KOPT-K1 (cell line): ENCODE measurements around the gene DHRS7C.
"Not testable (repeated sequence)": the region's sequence is repeated elsewhere in the genome, so short reads cannot be mapped to it uniquely, and the experiment has no call there.

ENCODE experiments used
- H3K27ac ChIP-seq: fragments of 200-600 bp; sonication (generic); 2 replicates; pipeline ENCODE4 v1.5.1; 2016; ENCODE audit warnings: antibody characterized with exemption, mild to moderate bottlenecking, low read depth, low read length; ENCODE audit not compliant: poor library complexity, severe bottlenecking
- H3K36me3 ChIP-seq: fragments of 200-600 bp; sonication (generic); 2 replicates; pipeline ENCODE4 v1.5.1; 2017; ENCODE audit warnings: antibody characterized with exemption, mild to moderate bottlenecking, low read length, moderate library complexity; ENCODE audit not compliant: insufficient read depth
- H3K9me3 ChIP-seq: fragments of 200-600 bp; sonication (generic); 2 replicates; pipeline ENCODE4 v1.5.1; 2017; ENCODE audit warnings: antibody characterized with exemption, low read length, mild to moderate bottlenecking; ENCODE audit not compliant: insufficient read depth, poor library complexity, severe bottlenecking

Gene DHRS7C

DNA sequence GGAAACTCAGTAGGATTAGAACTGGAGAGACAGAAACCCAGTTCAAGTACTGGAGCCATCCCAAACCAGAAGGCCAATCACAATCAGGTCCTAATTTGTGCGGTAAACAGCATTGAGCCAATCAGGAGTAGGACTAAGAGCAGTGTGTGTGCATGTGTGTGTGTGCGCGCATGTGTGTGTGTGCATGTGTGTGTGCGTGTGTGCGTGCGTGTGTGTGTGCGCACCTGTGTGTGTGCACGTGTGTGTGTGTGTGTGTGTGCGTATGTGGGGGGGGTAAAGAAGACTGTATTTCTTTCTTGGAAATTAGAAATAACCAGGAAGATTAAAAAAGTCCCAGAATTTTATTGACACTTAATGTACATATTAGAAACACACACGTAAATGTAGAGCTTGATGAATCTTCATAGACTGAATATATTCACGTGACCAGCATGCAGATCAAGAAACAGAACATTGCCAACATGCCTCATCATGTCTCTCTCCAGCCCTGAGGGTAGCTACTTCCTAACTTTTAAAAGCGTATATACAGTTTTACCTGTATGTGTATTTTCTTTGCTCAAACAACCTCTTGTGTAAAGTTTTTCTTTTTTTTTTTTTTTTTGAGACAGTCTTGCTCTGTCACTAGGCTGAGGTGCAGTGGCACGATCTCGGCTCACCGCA lies 919 bp upstream of the DHRS7C start:
- H3K9me3 ChIP-seq: no peaks in the 10 kb centered on the region
- no peak overlapping the region for H3K27ac ChIP-seq

DNA sequence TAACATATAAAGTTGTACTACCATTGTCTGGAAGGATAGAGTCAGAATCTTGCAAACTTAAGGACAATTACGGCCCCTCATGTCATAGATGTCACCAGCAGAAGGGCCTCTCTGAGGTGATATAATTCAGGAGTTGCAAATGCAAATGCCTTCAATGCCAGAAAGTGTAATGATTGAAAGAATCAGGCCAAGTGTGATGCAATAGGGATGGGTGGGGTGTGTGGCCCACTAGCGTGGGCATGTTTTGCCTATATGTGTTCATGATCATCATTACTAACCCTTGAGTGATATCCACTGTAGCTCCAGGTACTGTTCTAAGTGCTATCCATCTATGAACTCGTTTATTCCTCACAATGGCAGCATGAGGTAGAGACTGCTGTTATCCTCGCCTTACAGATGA lies 1.1 kb downstream of the DHRS7C start:
- H3K36me3 ChIP-seq: no peaks in the 10 kb centered on the region
- no peaks in the 10 kb centered on the region for H3K9me3 ChIP-seq
- no peak overlapping the region for H3K27ac ChIP-seq

More for the DNA sequence above, 919 bp upstream of the DHRS7C start:
- no peaks in the 10 kb centered on the region for H3K36me3 ChIP-seq

DNA sequence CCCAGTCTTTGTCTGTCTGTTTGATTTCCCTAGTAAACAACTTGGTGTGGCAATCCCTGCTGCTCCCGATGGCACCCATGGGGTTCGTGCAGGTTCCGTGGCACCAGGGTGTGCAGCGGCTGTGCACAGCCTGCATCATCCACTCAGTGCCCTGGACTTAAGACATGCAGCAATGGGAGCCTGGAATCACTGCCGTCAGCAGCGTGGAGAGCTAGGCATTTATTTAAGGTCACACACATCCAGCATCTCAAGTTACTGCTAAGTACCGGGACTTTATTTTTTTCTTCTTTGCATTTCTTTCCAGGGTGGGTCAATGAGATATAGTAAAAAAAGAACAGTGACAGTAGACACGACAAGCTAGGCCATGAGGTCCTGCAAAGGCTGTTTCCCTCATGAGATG lies 2.8 kb downstream of the DHRS7C start:
- no peak overlapping the region for H3K27ac ChIP-seq
- no peaks in the 10 kb centered on the region for H3K36me3 ChIP-seq
- no peaks in the 10 kb centered on the region for H3K9me3 ChIP-seq

DNA sequence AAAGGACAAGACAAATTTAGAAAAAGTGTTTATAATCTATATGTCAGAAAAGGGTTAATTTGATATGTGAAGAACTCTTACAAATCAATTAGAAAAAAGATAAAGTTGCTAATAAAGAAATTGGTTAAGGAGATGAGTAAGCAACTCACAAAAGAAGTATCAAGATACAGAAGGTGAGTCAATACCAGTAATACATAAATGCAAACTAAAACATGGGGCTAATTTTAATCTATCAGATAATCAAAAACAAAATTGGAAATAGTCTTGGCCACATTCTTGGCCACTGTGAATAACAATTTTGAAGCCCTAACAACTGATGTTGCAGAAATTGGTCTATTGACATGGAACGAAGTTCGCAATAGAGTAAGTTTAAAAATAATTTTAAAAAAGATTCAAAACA lies 6.8 kb downstream of the DHRS7C start:
- no peak overlapping the region for H3K27ac ChIP-seq
- no peaks in the 10 kb centered on the region for H3K9me3 ChIP-seq
- H3K36me3 ChIP-seq: no peaks in the 10 kb centered on the region

DNA sequence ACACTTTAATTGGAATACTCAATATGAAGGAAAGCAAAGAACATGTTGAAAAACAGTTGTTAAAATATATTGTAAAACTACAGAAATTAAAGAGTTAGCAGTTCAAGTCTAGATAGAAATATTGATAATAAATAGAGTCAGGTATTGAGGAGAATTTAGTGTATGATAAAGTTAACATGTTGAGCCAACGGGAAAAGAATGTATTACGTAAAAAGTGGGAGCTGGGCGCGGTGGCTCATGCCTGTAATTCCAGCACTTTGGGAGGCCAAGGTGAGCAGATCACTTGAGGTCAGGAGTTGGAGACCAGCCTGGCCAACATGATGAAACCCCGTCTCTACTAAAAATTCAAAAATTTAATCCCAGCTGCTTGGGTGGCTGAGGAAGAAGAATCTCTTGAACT lies 7.9 kb downstream of the DHRS7C start:
- not testable (repeated sequence) for H3K27ac ChIP-seq, H3K9me3 ChIP-seq

DNA sequence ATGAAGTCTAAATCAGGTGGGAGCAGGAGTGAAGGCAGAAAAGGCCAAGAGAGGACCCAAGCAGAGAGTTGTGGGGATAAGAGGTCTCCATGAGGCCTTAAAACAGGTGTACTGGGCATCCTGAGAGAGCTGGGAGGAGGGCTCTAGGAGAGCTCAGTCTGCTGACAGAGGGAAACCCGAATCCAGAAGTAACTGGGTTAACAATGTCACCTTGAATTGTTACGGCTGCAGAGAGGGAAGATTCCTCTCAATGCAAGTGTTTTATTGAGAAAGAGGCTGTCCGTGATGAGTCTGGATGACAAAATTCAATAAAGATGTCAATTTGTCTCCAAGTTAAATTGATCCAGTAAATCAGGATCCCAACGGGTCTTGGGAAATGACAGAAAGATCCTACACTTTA lies 8.3 kb downstream of the DHRS7C start:
- Histone ChIP-seq H3K36me3 (no peaks in the 10 kb centered on the region), H3K9me3 (no peaks in the 10 kb centered on the region), H3K27ac (no peak overlapping the region)

More for the DNA sequence above, 7.9 kb downstream of the DHRS7C start:
- not testable (repeated sequence) for H3K36me3 ChIP-seq

DNA sequence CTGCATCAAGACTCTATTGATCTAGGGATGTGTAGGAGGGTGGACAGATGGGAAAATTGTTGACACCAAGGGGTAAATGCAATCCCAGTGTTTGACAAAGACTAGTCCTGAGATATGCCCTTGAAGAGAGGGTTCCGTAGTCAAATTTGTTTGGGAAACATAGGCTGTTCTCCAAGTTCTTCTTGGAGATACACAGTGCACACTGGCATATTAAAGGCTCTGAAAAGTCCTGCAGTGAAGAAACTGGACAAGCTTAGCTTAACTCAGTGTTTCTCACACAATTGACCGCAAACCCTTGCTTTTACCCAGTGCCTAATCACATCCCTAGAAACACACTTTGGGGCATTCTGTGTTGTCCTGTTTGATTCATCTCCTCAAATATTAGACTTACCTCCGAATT lies 10.8 kb downstream of the DHRS7C start:
- Histone ChIP-seq H3K36me3 (no peaks in the 10 kb centered on the region), H3K27ac (no peak overlapping the region), H3K9me3 (no peaks in the 10 kb centered on the region)

DNA sequence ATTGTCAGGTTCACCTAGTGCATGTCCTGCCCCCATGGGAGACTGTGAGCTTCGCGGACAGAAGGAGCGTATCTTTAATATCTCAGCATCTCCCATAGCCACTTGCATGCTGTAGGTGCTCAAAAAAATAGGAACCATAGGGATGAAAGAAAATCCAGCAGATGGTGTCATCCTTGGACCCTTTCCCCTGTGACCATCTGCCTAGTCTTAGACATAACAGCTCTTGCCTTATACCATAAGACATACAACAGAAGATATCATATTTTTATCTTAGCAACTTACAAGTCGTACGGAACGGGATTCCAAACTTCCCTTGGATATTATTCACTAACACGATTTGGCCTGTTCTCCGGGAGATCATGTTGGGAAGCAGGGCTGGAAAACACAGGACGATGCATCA lies 14.5 kb downstream of the DHRS7C start:
- Histone ChIP-seq H3K27ac (no peak overlapping the region), H3K36me3 (no peaks in the 10 kb centered on the region)

DNA sequence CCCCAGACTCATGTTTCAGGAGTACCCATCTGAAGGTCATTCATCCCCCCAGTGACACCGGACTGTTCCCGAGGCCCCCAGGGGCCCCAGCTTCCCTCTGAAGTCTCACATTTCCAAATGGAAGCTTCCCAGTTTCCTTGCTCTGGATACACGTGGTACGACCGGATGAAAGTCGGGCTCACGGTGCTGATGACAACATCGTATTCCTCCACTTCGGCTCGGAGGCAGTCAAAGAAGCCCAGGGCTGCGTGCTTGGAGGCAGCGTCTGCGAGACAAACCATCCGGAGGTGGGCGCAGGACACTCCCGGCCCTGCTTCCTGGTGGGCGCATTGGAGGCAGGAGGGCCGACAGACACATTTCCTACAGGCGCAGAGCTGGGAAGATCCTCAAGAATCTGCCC lies 18.7 kb downstream of the DHRS7C start:
- H3K36me3 ChIP-seq: no peaks in the 10 kb centered on the region
- no peak overlapping the region for H3K27ac ChIP-seq
- no peaks in the 10 kb centered on the region for H3K9me3 ChIP-seq

More for the DNA sequence above, 14.5 kb downstream of the DHRS7C start:
- no peaks in the 10 kb centered on the region for H3K9me3 ChIP-seq

DNA sequence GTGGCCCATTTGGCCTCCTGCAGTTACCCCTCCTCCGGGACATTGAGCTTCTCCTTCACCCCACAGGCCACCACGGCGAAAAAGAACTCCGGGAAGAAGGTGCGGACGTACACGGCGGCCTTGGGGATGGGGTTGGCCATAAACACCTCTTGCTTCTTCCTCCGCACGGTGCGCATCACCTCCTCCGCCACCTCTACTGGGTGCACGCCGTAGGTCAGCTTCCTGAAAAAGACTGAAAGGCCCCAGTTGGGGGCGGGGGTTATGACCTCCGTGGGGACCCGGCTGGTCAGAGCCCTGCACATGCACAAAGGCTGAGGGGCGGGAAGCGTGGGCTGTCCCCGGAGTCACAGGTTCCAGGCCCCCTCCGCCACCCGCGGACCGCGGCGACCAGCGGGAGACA lies 19.9 kb downstream of the DHRS7C start:
- Histone ChIP-seq H3K27ac (no peak overlapping the region), H3K36me3 (no peaks in the 10 kb centered on the region), H3K9me3 (no peaks in the 10 kb centered on the region)

DNA sequence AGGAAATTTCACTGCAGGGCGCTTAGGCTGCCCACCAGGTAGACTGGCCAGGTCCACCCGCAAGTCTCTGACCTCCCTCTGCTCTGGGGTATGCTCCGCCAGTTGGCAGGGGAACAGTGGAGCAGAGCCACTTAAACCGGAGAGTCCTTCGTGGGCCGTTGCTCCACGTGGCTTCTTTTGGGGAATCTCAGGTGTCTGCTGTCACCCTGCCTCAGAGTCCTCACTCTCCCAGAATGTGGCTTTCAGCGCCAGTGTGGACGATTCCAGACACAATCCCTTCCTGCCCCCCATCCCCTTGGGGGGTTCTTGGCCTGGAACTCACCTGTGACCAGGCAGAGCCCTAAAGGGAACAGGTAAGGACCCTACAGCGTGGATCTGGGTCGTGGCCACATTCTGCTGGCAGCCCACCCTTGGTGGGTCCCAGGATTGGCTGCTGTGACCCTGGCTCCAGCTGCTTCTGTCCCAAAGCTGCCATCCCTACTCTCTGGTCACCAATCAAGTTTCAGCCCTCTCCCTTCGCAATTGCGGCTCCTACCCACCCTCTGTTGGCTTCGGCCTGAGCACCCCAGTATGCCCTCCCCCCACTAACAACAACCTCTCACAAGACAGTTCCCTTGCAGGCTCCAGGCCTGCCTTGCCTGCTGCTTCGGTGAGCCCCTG lies 22.2 kb downstream of the DHRS7C start:
- H3K9me3 ChIP-seq: no peaks in the 10 kb centered on the region
- H3K36me3 ChIP-seq: no peaks in the 10 kb centered on the region
- H3K27ac ChIP-seq: no peak overlapping the region

DNA sequence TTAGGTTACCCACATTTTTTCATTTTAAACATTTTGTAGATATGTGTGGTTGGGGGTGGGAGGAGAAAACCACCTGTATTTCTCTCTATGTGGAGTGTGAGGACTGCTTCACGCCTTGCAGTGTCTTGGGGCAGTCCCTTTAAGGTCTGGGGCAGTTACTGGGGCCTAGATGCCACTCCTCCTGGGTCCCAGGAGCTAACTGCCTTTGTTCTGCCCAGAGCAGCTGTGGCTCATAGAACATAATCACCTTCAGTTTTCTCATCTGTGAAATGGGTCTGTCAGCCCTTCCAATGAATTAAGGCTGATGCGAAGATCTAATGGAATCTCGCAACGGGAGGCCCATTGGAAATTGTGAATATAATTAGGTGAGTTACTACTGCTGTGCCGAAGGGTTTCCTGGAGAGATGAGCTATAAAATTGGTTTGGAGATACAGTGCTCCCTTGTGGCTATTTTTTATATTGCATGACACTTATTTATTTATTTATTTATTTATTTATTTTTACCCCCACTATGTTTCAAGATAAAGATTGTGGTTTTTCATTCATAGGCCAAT lies 22.9 kb downstream of the DHRS7C start:
- no peaks in the 10 kb centered on the region for H3K9me3 ChIP-seq
- no peaks in the 10 kb centered on the region for H3K36me3 ChIP-seq
- no peak overlapping the region for H3K27ac ChIP-seq

DNA sequence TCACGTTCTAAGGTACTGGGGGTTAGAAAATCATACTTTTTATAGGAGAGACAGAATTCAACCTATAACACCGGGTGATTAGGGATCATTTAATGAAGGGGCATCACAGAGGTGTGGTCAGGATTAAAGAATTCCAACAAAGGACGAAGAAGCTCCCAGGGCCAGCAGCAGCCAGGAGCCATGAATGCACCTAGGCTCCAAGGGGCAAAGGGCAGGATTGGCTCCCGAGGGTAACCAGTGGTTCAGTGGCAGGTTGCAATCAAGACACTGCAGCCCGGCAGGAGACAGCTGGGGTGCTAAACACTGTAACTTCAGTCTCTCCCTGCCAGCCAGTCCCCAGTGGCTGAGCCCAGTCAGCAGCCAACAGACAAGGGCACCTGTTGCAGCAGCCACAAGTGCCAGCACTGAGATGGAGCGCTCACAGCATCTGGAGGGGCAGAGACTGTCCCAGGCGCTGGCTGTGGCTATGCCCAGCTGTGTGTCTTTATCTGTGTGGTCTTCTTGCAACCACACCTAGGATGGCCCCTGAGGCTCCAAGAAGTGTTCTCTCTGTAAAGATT lies 23.9 kb downstream of the DHRS7C start:
- Histone ChIP-seq H3K27ac (no peak overlapping the region), H3K36me3 (no peaks in the 10 kb centered on the region), H3K9me3 (no peaks in the 10 kb centered on the region)

DNA sequence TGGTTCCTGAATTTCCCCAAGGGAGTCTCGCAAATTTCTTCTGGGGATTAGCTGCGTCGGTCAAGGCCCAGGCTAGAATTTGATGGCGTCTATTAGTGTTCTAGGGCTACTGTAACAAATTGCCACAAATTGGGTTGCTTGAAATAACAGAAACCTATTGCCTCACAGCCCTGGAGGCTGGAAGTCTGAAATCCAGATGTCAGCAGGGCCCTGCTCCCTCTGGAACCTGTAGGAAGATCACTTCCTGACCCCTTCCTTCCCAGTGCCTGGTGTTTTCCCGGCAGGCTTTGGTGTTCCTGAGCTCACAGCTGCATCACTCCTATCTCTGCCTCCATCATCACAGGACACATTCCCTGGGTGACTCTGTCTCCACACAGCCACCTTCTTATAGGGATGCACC lies 24.4 kb downstream of the DHRS7C start:
- Histone ChIP-seq H3K27ac (no peak overlapping the region), H3K9me3 (no peaks in the 10 kb centered on the region), H3K36me3 (no peaks in the 10 kb centered on the region)

DNA sequence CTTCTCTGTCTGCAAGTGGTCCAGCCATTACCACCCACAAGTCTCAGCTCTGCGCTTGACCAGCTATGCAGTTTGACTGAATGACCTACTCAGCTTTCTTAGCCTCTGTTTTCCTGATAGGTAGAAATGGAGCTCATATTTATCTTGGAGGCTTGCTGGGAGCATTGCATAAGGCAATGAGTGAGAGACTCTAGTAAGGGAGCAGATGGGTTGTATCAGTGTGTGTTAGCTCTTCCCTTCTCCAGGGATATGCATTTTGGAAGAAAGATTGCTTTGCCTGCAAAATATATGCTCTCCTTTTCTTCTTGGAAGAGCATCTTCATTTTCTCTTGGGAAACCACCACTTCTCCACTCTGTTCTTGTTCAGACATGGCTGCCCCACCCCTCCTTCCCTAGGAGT lies 26.1 kb downstream of the DHRS7C start:
- no peaks in the 10 kb centered on the region for H3K36me3 ChIP-seq
- H3K27ac ChIP-seq: no peak overlapping the region
- H3K9me3 ChIP-seq: no peaks in the 10 kb centered on the region

DNA sequence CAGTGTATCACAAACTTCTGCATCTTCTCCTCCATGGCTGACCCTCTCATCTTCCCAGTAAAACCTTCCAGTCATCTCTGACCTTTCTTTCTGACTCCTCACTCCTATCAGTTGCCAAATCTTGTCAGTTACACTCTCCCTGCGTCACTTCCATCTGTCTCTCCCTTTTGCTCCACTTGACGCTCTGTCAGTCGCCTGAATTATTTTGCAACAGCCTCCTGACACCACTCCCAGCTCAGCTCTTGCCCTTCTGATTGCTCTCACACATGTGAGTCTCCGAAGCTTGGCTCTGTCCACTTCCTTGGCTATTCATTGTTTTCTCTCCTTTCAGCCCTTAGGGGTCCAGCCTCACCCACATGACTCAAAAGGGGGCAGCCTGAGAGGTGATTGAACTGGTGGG lies 27.7 kb downstream of the DHRS7C start:
- Histone ChIP-seq H3K36me3 (no peaks in the 10 kb centered on the region), H3K27ac (no peak overlapping the region), H3K9me3 (no peaks in the 10 kb centered on the region)
